ENCODE results near the gene IFT88.
A peak's percentile ranks its signal among the peaks of the same experiment; 100 is the strongest.

The IFT88 gene

GRCh38 chr13:20717581-20718542, 150.9 kb downstream of the IFT88 start:
- no peak for DNase-seq

GRCh38 chr13:20718958-20719566, 152.1 kb downstream of the IFT88 start:
- no peak for DNase-seq

- no peak for DNase-seq
These were observed 152.8 kb downstream of the IFT88 start for GRCh38 chr13:20719783-20720182.

- no peak for DNase-seq
These were observed 153.5 kb downstream of the IFT88 start for GRCh38 chr13:20720499-20720898.

- DNase-seq, result no peak
These were observed 154.1 kb downstream of the IFT88 start for GRCh38 chr13:20721058-20721453.

- DNase-seq, result peak in 2 of 3 experiments; percentile 64 to 68
These were observed 154.7 kb downstream of the IFT88 start for GRCh38 chr13:20721454-20722357.

- DNase-seq, result no peak
These were observed 160.9 kb downstream of the IFT88 start for GRCh38 chr13:20727856-20728255.

- no peak for DNase-seq
These were observed 161.8 kb downstream of the IFT88 start for GRCh38 chr13:20728579-20729311.

GRCh38 chr13:20729633-20730585, 163.0 kb downstream of the IFT88 start:
- DNase-seq, result no peak

GRCh38 chr13:20738616-20739015, 171.7 kb downstream of the IFT88 start:
- DNase-seq, result no peak

GRCh38 chr13:20740021-20740420, 173.1 kb downstream of the IFT88 start:
- DNase-seq, result no peak

Measured in NCI-H1417 (cell line).